WI38 (cell line): ENCODE results near the gene GINS2.
A peak's percentile ranks its signal among the peaks of the same experiment; 100 is the strongest.

Source experiments
- H3K4me3 ChIP-seq: 2 replicates; pipeline ENCODE4 v1.5.1; 2011; ENCODE audit warnings: low read depth, mild to moderate bottlenecking, control low read depth, low read length
- CTCF ChIP-seq: IDR thresholded peaks from 2 replicates; pipeline ENCODE4 v1.5.1; 2012; ENCODE audit warnings: low read depth, mild to moderate bottlenecking, control low read depth, low read length

GINS2 gene

GRCh38 chr16:85680352-85680944 lies 8.3 kb downstream of the GINS2 start:
- no peak overlapping the region for H3K4me3 ChIP-seq
- no peak for TF ChIP-seq CTCF

DNA sequence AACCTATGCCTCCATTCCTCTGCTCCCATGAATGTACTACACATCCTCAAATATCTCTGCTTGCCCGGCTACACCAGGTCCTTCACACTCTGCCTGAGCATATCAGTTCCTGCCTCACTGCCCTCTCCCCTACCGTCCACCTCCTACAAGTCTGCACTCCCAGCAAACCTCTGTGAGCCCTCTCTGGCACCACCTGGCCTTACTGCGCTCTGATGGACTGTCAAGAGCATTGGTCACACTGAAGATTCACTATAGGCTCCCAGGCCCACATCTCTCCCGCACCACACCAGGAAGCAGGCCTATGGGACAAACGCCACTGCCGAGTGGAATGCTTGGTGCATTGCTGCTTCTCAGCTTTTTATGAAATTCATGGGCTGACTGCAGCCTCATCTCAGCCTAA lies 8.9 kb downstream of the GINS2 start:
- no peak for TF ChIP-seq CTCF
- no peak overlapping the region for H3K4me3 ChIP-seq

DNA sequence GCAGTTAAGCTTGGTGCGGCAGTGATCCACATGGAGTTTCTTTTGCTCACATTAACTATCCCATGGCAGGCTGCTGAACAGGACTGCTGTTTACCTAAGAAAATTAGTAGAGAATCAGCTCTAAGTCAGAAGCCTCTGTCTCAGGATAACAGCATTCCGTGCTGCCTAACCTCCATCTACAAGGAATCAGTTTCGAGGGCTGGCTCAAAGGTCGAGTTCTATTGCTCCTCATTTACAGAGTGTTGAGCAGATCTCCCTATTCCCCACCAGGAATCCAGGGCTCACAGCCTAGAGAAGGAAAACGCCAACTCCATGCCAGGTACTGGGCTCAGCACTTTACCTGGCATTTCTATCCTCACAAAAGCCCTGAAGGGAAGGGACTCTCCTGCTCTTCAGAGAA lies 9.9 kb downstream of the GINS2 start:
- no peak for TF ChIP-seq CTCF

DNA sequence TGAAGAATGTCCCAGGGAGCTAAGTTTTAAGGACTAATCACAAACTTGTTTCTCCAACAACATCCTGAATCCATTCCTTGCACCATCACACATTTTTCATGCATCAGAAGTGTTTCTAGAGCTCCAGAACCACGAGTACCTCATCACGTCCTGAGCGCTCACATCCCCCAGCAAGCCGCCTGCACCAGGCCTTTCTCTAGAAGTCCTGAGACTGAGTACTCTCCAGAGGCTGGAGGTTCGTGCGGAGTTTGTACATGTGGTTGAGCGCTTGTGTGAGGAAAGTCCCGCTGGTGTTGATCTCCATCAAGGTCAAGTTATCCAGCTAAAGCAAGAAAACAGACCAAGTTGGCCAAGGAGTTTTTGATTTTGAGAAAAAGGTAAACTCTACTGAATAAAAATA lies 10.7 kb downstream of the GINS2 start:
- no peak overlapping the region for H3K4me3 ChIP-seq
- TF ChIP-seq CTCF: no peak

More for the DNA sequence above, 9.9 kb downstream of the GINS2 start:
- H3K4me3 ChIP-seq: no peak overlapping the region

DNA sequence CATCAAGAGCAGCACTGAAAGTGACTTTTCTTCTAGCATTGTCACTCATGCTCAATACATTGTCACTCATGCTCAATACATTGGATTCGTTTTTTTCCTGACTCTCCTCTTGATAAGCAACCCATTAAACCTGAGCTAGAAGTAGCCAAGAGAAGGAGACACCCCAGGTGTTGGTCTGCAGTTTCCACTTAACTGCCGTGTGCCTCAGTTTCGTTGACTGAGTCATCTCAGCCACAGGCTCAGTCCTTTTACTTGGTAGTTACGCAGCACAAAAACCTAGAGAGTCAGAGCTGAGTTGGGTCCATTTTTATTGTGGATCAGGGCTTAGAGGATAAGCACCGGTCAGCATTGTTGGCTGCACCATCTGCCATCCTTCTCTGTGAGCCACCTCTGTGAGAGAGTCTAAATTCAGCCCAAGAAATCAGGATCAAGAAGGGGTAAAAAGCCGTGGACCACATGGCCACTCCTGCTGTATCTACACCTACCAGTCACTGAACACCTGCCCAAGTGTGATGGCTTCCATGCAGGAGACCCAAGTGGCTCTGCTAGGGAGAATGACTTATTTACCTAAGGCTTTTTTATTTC lies 11.3 kb downstream of the GINS2 start:
- no peak overlapping the region for H3K4me3 ChIP-seq
- TF ChIP-seq CTCF: no peak

DNA sequence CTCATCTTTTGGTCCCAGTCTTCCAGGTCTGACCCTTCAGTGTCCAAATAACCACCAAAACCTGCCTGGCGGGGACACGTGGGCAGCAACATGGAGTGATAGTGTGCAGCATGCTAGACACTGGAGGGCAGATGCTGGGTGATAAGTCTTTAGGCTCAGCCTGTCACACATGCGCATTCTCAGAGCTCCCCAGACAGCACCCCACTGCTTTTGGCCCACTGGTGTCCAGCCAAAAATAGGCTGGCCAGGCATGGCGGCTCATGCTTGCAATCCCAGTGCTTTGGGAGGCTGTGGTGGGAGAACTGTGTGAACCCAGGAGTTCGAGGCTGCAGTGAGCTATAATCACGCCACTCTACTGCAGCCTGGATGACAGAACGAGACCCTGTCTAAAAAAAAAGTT lies 12.3 kb downstream of the GINS2 start:
- TF ChIP-seq CTCF: no peak
- no peak overlapping the region for H3K4me3 ChIP-seq

- peak; percentile 24; the same call in 1 of the 2 replicates for TF ChIP-seq CTCF
- no peak overlapping the region for H3K4me3 ChIP-seq
These were observed 13.4 kb downstream of the GINS2 start for GRCh38 chr16:85675251-85675874.
